NCI-H82 treated with DMSO at 0.1 percent for 48 hours (cell line): ENCODE data around the gene NTN1.

Experiments
- DNase-seq: peaks from one replicate; lab custom pipeline; 2025; ENCODE audit not compliant: unreplicated experiment; lab: John Stamatoyannopoulos, UW

NTN1 gene

DNA sequence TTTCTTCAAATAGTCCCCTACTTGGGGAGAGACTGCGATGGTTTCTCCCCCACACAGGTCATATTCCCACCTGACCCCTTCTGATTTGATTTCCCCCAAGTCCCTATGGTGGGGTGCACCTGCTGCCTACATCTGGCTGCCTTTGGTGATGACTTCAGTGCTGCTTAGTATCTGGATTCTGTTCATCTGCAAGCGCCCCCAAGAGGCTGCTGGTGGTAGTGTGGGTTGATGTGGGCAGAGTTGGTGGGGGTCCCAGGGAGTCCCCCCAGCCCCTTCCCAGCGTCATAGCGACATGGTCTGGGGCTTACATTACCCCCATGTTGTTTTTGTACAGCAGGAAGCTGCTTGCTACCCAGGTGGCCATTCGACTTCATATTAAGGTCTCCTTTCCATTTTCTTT is 99.2 kb downstream of the NTN1 start:
- DNase-seq = no peak

DNA sequence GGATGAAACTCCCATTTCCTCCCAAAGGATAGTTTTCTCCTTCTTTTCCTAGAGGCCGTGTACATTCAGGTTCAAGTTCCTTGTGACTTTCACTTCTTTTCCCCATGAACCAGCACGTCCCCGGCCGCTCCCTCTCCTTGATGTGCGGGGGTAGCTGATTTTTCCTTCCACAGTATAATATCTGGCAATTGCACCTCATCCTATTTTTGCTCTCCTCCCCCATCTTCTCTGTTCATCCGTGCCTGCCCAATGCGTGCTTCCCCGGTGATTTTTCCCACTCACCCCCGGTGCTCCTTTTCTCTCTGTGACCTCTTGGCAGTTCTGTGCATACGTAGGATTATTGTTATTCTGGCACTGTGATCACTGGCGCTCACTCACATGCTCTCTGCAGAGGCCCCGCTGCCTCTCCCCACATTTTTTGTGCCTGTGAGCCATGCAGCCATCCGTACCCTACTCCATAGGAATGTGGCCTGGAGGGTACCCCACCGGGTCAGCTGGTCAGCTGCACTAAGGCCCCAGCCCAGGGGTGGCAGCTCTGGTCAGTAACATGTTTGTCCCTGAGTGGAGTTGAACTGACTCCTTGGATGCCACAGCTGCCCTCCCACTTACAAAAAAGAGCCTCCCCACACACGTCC is 100.0 kb downstream of the NTN1 start:
- no peak for DNase-seq

DNA sequence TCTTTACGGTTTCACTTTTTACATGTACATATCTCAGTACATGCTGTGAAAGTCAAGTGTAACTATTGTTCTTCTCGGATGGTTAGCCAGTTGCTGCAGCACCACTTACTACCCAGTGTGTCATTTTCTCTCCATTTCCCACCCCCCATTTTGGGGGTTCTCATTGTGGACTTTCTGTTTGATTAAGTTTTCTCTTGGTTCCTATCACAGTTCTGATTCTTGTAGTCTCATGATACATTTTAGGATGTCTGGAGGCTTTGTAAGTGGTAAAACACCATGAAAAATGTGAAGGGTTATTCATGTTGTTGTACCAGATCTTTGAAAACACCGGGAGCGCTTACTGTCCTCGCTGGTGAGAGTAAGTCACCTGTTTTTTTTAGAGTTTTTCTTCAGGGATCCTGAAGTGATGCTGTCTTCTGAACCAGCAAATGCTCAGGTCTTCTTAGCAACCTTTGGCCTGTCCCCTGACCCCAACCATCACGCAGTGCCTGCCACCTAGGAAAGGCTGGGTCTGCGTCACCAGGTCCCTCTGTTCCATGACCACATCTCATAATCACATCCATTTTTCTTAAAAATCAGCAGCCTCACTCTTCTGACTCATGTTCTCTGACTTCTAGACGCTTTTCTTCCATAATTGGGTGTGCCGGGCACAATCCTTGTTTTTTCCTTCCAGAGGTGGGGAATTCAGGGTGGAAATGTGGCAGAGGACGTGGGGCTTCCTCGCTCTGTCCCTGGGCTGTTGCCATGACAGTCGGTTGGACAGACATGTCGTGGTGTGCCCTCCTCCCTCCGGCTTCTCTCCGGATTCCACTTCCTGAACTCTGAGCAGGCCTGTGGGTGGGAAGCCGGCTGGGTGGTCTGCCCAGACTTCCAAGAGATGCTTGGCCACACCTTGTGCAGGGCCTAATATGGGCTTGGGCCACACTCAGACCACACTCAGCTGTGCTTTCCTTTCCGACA is 102.6 kb downstream of the NTN1 start:
- no peak for DNase-seq

DNA sequence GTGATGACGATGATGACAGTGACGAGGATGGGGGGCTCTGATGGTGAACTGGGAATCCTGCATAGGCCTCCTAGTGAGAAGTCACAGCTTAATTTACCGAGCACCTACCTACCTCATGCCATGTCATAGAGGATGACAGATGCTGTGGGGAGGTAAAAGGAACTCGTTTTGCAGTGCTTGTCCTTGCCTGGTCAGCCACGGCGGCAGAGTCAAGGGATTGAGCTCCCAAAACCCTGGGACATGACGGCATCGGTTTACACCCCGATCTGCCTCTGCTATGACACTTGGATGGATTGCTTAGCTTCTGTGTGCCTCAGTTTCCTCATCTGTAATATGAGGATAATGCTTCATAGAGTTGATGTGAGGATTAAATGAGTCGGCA is 103.2 kb downstream of the NTN1 start:
- DNase-seq = no peak

DNA sequence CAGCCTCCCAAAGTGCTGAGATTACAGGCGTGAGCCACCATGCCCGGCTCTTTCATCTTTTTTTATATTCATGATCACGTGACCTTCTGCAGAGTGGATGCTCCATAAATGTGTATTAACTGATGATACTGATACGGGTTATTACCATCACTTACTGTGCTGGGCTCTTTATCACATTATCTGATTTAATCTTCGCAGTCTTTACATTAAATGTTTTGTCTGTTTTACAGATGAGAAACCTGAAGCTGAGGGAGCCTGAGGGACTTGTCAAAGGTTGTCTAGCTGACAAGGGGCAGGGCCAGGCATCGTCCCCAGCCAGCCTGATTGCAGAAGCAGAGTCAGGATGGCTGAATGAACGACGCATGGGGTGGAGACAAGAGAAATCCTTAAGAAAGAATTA is 104.4 kb downstream of the NTN1 start:
- DNase-seq = no peak

DNA sequence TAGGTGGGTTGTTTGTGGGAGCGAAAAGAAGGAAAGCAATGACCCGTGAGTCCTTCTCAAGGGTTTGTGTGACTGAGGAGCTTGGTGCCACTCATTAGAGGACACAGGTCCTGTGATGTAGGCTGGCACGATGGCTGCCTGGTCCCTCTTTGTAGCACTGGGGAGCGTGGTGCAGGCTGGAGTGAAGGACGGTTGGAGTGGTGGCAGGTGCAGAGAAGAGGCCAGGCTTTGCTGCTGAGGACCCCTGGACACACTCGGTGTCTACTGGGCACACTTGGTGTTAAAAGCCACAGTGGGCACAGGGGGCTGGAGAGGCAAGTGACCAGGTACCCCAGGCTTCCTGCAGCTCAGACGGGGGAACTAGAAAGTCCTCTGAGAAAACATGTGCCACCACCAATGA is 106.0 kb downstream of the NTN1 start:
- no peak for DNase-seq

DNA sequence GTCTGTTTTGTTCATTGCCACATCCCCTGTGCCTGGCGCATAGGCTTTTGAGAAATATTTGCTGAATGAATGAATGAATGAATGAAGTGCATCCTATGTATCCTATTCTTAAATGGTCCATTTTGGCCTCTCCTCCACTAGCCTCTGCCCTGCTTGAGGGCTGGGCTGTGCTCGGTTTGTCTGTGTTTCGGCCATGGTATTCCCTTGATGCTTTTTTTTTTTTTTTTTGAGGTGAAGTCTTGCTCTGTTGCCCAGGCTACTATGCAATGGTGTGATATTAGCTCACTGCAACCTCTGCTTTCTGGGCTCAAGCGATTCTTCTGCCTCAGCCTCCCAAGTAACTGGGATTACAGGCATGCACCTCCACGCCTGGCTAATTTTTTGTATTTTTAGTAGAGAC is 110.1 kb downstream of the NTN1 start:
- DNase-seq = no peak

DNA sequence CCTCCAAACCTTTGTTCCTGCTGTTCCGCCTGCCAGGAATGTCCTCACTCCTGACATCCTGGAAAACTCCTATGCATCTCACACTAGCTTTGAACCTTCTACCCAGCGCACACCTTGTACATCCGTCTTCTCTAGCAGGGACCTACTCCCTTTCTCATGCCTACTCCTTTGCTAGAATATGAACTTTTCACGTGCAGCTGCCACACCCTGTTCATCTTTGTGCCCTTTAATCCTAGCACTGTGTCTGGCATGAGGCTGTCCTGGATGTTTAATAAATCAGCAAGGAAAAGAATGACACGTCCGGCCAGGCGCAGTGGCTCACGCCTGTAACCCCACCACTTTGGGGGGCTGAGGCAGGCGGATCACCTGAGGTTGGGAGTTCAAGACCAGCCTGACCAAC is 111.0 kb downstream of the NTN1 start:
- no peak for DNase-seq

DNA sequence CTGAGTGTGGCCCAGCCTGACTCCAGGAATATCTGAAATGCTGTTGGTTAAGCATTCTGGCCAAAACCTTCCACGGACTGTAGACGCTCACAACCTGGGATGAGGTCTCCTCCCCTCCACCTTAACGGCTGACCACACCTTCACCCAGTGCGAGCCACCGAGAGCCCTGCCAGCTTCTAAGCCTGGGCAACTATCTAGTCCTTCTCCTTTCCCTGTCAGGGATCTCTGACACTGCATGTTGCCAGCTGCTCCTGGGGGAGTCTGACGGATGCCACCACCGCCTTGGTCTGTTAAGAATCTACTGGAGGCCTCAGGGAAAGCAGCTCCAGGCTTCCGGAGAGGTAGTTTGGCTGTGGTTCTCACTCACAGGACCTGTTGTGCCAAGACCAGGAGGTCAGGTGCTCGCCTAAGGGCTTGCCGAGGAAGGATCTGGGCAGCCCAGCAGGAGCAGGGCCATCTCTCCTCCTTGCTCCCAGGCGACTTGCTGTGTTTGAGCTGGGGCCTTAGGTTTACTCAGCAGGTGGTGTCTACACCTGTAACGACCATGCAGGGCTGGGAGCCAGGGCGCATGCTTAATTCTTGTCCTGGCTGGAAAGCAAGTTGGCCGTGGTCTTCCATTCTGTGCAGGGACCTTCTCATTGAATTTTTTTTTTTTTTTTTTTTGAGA is 111.8 kb downstream of the NTN1 start:
- DNase-seq = no peak

DNA sequence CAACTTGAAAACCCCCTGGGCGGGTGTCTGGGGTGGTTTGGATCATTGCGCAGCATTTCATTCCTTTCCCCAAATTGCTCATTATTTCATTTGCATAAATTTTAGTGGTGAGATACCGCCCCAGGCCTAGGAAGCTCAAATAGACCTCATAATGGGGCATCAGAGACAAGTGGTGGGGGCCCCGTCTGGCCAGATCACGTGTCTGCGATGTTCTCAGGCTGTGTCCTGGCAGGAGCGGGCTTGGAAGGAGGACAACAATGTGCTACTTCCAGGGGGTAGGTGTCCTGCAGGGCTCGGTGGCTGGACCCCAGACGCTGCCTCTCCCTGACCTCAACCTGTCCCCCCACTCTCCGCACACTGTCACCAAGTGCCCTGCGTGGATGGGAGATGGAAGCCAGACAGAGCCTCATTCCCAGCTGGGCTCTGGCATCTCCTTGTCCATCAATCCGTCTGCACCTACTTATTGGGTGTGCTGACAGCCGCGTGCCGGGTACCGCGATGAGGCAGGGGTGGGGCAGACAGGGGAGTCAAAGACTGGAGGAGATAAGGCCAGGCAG is 116.9 kb downstream of the NTN1 start:
- DNase-seq = no peak

DNA sequence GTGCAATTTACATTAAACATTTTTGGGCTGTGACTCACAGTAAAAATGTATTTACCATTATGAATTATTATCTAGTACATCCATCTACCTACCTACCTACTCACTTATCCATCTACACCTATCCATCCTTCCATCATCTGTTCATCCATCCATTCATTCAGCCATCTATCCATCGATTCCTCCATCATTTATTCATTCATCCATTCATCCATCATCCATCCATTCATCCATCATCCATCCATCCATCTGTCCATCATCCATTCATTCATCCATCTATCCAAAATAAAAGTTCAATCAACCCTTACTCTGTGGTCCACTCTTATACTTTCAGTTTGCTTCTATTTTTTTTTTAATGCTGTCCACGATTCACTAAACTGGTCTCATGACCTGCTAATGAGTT is 118.4 kb downstream of the NTN1 start:
- no peak for DNase-seq

DNA sequence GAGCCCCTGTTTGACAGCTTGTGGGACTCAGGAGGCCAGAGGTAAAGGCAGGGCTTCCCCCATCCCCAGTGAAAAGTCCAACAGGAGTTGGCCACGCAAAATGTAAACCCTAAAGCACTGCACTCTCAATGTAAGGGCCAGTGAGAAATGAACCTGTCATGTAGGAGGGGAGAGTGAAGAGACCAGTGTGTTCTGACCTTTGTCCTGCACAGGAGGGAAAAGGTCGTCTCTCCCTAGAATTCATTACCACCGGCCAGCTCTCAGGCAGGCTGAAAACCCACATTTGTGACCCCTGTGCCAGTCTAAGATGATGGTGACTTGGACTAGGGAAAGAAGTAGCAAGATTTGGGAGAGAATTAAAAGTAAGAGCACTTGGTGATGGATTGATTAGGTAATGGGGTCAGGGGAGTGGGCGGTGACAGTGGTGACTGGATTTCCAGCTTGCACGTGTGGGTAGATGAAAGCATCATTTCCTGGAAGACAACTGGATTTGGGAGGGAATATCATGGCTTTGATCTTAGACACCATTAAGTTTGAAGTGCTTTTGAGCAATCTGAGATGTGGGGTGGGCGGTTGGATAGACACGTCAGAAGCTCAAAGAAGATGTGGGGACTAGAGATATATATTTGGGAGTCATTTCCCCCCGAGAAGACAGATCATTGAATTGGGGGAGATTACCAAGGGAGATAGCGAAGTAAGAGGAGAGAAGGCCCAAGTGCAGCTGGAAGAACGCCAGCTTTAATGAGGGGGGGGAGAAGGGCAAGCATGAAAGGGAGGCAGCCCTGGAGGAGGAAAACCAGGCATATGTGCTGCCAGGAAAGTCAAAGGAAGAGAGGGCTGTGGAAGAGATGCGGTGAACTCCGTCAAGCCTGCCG is 119.5 kb downstream of the NTN1 start:
- DNase-seq = no peak

DNA sequence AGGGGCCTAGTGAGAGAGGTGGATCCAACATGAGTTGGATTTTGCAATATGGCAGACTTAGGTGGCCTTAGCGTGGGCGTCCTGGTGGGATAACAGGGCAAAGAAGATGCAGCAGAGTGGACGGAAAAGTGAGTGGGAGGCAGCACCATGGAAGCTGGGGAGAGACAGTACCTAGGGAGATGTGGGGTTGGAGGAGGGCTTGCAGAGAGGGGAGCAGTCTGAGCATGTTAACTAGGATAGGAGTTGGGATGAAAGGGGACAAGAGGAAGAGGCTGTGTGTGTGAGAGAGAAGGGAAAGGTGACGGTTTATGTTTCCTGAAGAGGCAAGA is 120.1 kb downstream of the NTN1 start:
- DNase-seq = no peak

DNA sequence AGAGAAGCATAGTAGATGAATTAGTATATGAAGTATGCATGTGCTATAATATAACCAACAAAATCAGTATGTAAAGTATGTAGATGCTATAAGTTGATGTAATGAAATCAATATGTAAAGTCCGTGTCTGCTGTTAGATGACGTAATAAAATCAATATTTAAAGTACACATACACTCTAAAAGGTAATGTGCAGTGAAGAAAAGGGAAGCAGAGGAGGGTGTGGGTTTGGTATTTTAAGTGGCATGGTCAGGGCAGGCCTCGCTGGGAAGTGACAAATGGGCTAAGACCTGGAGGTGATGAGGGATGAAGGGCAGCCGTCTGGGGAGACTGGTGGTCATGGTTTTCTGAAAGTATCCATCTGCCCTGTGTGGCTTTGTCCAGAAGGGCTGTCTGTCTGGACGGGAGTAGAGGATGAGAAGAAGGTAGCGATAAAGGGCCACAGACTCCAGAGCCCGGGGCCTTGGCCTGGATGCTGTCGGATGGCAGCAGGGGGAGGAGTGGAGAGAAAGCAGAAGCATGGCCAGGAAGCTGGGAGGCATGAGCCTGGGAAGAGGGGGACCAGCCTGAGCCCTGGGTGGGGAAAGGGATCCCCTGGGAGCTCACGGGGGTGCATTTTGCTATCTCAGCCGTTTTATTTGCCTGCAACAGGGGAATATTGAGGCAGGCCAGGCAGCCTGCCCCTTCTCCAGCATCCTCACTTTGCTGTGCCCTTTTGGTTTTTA is 121.6 kb downstream of the NTN1 start:
- DNase-seq = no peak

DNA sequence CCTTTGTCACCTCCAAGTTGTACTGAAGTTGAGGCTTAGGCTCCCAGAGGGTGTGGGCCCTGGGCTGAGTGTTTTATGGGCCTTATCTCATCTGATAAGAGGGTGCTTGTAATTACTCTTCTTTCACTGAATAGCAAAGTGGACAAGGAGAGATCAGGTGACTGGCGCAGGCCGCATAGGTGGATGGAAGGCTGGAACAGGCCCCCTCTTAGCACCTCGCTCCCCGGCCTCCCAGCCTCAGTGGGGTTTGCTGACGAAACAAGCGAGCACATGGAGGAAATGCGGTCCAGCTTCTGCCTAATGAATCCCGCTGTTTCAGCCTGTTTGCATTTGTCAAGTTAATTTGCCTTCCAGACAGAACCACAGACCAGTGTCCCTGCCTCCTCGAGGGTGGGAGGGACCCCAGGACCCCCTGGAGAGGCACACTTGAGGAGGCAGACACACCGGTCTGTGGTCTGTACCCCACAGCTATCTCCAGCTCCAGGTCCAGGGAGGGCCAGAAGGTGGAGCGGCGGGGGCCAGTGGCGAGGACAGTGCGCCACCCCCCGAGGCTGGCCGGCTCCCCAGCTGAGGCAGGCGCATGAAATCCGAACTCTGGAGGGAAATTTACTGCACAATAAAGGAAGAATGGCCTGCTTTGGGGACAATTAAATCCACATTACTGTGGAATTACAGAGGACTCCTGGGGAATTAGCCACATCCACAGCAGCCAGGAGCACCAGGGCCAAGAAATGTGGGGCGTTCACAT is 123.4 kb downstream of the NTN1 start:
- no peak for DNase-seq

DNA sequence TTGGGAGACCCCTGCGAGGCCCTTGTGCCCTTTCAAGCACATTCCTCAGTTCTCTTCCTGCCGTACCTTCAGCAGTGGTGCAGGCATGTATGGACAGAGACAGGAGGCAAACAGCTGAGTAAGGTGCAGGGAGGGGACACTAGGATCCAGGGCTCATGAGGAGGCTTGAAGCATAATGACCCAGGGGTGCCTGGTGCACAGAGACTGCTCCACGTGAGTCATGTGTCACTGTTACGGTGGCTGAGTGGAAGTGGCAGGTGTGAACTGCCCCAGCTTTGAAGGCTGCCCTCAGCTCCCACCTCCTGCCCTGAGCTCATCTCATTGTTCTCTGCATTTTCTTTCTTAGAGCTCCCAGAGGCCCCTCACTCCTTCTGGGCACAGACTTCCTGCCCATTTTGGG is 124.8 kb downstream of the NTN1 start:
- no peak for DNase-seq

DNA sequence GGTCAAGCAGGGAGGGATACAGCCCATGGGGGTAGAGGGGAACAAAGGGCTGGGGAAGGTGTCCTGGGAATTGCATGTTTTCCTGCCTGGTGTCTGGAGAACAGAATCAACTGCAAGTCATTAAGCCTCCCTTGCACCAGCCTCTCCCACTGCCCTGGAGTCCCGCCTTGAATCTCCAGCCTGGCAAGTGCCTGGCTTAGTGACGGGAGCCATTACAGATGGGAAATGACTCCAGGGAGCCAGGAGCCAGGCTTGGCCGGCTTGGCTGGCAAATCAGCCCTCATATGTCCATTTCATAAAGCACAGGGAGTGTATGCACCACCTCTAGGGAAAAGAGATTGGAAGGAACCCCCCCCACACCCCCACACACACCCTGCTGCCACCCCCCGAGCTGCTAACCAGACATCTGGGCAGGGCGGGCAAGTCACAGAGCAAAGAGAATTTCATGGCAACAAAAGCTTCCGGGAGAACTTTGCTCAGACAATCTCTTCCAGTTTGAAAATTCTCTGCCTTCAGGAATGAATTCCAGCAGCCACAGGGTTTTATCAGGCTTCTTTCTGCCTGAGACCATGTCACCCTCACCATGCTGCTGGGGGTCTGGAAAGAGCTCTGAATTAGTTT is 127.7 kb downstream of the NTN1 start:
- no peak for DNase-seq

DNA sequence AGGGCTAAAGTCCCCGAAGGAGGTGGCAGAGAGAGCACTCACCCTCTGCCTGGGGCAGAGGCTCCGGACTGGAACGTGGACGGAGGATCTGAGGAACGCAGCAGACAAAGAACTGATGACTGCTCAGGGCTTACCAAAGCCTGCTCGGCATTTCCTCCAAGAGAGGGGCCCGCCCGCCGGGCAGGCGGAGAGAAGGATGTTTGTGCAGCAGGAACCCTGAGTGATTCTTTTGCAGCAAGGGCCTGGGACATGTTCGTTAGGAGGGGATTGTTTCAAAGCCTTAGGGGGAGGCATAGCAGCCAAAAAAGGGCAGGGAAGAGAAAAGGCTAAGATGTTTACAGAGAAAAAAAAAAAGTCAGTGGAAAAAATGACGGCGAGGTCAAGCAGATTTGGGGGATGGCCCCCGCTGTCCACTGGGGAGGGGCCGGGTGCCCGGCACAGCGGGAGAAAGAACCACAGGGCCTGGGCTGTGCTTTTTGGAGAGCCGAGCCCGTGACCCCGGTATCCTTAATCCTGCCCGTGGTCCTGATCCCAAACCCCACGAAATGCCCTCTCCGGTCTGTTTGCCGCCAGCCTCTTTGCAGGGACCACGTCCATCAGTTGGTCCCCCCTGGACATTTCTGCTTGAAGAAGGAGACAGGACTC is 129.3 kb downstream of the NTN1 start:
- DNase-seq = no peak

DNA sequence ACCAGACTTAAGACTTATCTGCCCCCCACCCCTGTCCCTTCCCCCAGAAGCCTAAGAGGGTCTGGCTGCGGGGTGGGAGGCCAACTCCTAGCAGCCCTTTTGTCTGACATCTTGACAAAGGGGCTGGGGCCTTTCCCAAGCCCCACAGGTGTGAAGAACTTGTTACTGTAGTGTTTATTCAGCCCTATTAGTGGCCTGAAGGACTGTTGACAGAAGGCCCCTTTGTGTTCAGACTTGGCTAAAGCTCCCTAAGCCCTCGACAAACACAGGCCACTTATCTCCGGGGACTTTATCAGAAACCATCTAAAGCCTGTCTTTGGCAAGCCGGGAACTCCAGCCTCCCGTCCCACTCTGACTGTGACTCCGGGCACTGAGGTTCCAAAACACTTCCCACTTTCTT is 129.8 kb downstream of the NTN1 start:
- DNase-seq = peak; percentile 1
